OCI-LY1 (cell line): ENCODE results near the gene ZMYND10.

Experiments used
- H2AFZ ChIP-seq: fragments of 200-600 bp; sonication (generic), shearing (Covaris generic); 2 replicates; pipeline ENCODE4 v1.6.0; 2014; ENCODE audit warnings: antibody characterized with exemption, mild to moderate bottlenecking, low read length
- H3F3A ChIP-seq: fragments of 200-600 bp; sonication (generic), shearing (Covaris generic); 2 replicates; pipeline ENCODE4 v1.6.0; 2014; ENCODE audit warnings: mild to moderate bottlenecking, antibody characterized with exemption, low read length, moderate library complexity; ENCODE audit not compliant: insufficient read depth
- H3K27ac ChIP-seq: fragments of 200-600 bp; sonication (generic); 2 replicates; pipeline ENCODE4 v1.5.1; 2014; ENCODE audit warnings: low read length, mixed run types, mild to moderate bottlenecking, low read depth; ENCODE audit not compliant: poor library complexity, severe bottlenecking
- H3K27me3 ChIP-seq: fragments of 200-600 bp; sonication (generic); 2 replicates; pipeline ENCODE4 v1.6.0; 2014; ENCODE audit warnings: antibody characterized with exemption, mild to moderate bottlenecking, low read length, moderate library complexity; ENCODE audit not compliant: insufficient read depth
- H3K36me3 ChIP-seq: fragments of 200-600 bp; sonication (generic); 2 replicates; pipeline ENCODE4 v1.6.1; 2014; ENCODE audit warnings: mild to moderate bottlenecking, antibody characterized with exemption, low read length, moderate library complexity, mixed read lengths; ENCODE audit not compliant: insufficient read depth
- H3K4me1 ChIP-seq: fragments of 200-600 bp; sonication (generic); 2 replicates; pipeline ENCODE4 v1.5.1; 2014; ENCODE audit warnings: mild to moderate bottlenecking, low read length, moderate library complexity; ENCODE audit not compliant: insufficient read depth, severe bottlenecking
- H3K4me2 ChIP-seq: fragments of 200-600 bp; sonication (generic), shearing (Covaris generic); 2 replicates; pipeline ENCODE4 v1.6.1; 2014; ENCODE audit warnings: low read length
- H3K4me3 ChIP-seq: fragments of 200-600 bp; sonication (generic); 2 replicates; pipeline ENCODE4 v1.5.1; 2014; ENCODE audit warnings: low read length, low read depth, mild to moderate bottlenecking, mixed read lengths; ENCODE audit not compliant: poor library complexity, severe bottlenecking
- H3K79me2 ChIP-seq: fragments of 200-600 bp; shearing (Covaris generic); 2 replicates; pipeline ENCODE4 v1.6.1; 2016; ENCODE audit warnings: mixed run types, low read length, mixed read lengths; ENCODE audit not compliant: insufficient read depth
- H3K9ac ChIP-seq: fragments of 200-600 bp; sonication (generic), shearing (Covaris generic); 2 replicates; pipeline ENCODE4 v1.6.1; 2014; ENCODE audit warnings: mild to moderate bottlenecking, low read length, mixed read lengths
- H3K9me2 ChIP-seq: fragments of 200-600 bp; sonication (generic), shearing (Covaris generic); 2 replicates; pipeline ENCODE4 v1.6.1; 2014; ENCODE audit warnings: low read depth, mild to moderate bottlenecking, low read length, mixed read lengths
- H3K9me3 ChIP-seq: fragments of 200-600 bp; shearing (Covaris generic); 2 replicates; pipeline ENCODE4 v1.6.1; 2014; ENCODE audit warnings: low read length, mixed read lengths
- H4K20me1 ChIP-seq: fragments of 200-600 bp; sonication (generic), shearing (Covaris generic); 2 replicates; pipeline ENCODE4 v1.6.0; 2016; ENCODE audit warnings: mild to moderate bottlenecking, low read length; ENCODE audit not compliant: insufficient read depth
- EZH2 ChIP-seq: fragments of 200-600 bp; sonication (generic), shearing (Covaris generic); IDR thresholded peaks from 2 replicates; pipeline ENCODE4 v1.8.0; 2017; ENCODE audit warnings: borderline replicate concordance, mixed run types, mild to moderate bottlenecking, antibody characterized with exemption, low read length, moderate library complexity, mixed read lengths
- TF ChIP-seq, protein P1 (sequence below): fragments of 200-600 bp; sonication (generic), shearing (Covaris generic); IDR thresholded peaks from 2 replicates; pipeline ENCODE4 v1.5.1; 2017; ENCODE audit warnings: mild to moderate bottlenecking, antibody characterized with exemption, low read length, moderate library complexity, mixed read lengths

Gene ZMYND10

DNA sequence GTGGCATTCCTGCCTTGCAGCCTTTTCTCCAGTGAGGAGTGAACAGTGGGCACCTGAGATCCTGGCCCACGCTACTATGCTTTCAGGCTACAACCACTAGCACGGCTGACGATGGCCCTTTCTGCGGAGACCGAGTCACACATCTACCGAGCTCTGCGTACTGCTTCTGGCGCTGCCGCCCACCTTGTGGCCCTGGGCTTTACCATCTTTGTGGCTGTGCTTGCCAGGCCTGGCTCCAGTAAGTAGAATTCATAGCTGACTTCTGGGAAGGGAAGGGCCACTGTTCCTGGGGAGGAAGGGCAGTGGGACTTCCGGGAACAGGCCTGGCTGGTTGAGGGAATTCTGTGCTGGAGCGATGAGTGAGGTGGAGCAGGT, 5.8 kb upstream of the ZMYND10 start:
- Histone ChIP-seq H3K27ac (no peak overlapping the region), H3K4me3 (peak overlapping the region; percentile 76), H3K4me1 (peaks cover 33% of the 10 kb centered on the region), H3F3A (no peaks in the 10 kb centered on the region), H3K79me2 (no peaks in the 10 kb centered on the region), H2AFZ (no peak overlapping the region), H3K4me2 (peak overlapping the region; percentile 88), H3K9me2 (no peaks in the 10 kb centered on the region), H3K9me3 (no peaks in the 10 kb centered on the region), H3K36me3 (peaks cover 50% of the 10 kb centered on the region; the same call in 1 of the 2 replicates), H3K27me3 (no peaks in the 10 kb centered on the region), H4K20me1 (no peaks in the 10 kb centered on the region), H3K9ac (peak overlapping the region; percentile 86)
- TF ChIP-seq, protein P1, sequence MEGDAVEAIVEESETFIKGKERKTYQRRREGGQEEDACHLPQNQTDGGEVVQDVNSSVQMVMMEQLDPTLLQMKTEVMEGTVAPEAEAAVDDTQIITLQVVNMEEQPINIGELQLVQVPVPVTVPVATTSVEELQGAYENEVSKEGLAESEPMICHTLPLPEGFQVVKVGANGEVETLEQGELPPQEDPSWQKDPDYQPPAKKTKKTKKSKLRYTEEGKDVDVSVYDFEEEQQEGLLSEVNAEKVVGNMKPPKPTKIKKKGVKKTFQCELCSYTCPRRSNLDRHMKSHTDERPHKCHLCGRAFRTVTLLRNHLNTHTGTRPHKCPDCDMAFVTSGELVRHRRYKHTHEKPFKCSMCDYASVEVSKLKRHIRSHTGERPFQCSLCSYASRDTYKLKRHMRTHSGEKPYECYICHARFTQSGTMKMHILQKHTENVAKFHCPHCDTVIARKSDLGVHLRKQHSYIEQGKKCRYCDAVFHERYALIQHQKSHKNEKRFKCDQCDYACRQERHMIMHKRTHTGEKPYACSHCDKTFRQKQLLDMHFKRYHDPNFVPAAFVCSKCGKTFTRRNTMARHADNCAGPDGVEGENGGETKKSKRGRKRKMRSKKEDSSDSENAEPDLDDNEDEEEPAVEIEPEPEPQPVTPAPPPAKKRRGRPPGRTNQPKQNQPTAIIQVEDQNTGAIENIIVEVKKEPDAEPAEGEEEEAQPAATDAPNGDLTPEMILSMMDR, result no peak
- no peak for TF ChIP-seq EZH2

DNA sequence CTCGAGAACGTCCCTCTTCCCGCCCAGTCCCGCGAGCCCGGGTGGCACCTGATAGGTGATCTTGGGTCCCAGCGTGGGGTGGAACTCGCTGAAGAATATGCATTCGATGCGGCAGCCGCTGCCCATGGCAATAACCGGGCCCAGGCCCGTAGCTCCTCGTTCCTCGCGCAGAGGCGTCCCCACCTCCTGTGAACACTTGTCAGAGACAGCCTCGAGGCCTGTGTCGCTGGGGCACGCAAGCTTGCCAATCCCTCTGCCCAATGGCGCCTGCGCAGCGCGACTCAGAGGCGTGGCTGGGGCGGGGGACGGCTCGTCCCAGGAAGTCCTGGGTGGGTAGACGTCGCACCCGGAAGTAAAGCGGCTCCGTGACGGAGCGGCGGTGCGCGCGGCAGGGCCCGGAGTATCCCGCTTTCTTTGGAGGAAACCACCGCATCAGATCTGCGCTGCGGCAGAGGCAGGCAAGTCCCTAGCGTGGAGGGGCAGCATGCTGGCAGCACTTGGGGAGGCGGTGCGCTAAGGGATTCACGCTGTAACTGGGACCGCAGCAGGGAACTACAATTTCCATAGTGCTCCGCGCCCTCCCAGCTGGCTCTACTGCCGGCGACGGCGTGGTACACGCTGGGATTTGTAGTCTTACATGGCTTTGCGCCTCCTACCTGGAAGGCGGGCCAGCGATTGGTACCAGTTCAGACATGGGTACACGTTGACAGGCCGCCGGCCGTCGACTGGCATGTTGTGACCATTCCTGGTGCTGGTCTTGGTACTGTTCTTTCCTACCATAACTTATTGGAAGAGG, 5.2 kb upstream of the ZMYND10 start, which contains the start of the genes CYB561D2 and NPRL2:
Gene CYB561D2, plus strand, starts transcription at position 336 of the 796 bp plus-strand sequence. CDS start 572 bp downstream, outside the sequence.
Gene NPRL2, minus strand, starts transcription at position 249 of the 796 bp plus-strand sequence. Its CDS starts 123 bp downstream, at position 126.
- Histone ChIP-seq H3K36me3 (peaks cover 50% of the 10 kb centered on the region; the same call in 1 of the 2 replicates), H3K4me3 (peak within 1 kb of the TSS; percentile 76), H3K27me3 (no peaks in the 10 kb centered on the region), H3K79me2 (no peaks in the 10 kb centered on the region), H4K20me1 (no peaks in the 10 kb centered on the region), H3K9me3 (no peaks in the 10 kb centered on the region), H3K27ac (peak within 1 kb of the TSS; percentile 74), H3F3A (no peaks in the 10 kb centered on the region), H3K9ac (peak within 1 kb of the TSS; percentile 86), H2AFZ (no peak within 1 kb of the TSS), H3K4me1 (peaks cover 30% of the 10 kb centered on the region), H3K4me2 (peak within 1 kb of the TSS; percentile 88), H3K9me2 (no peaks in the 10 kb centered on the region)
- no peak for TF ChIP-seq EZH2
- TF ChIP-seq, protein P1, result no peak

DNA sequence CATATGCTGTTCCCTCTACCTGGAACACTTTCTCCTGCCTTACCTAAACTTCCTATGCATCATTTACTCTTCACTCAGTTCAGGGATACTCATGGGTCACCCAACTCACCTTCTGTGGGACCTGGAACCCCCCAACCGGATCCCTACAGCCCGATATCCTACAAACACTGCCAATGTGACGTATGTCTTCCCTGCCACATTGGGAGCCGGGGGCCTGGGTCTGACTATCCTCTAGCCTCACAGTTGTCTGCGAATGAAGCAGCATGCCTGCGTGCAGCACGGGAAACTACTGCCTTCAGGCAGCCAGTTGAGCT, 4.6 kb upstream of the ZMYND10 start:
- Histone ChIP-seq H3K9me3 (no peaks in the 10 kb centered on the region), H3K4me2 (peak overlapping the region; percentile 88), H3K36me3 (peaks cover 44% of the 10 kb centered on the region; the same call in 1 of the 2 replicates), H3K4me3 (peak overlapping the region; percentile 76), H3K27ac (peak overlapping the region; percentile 31), H3K9me2 (no peaks in the 10 kb centered on the region), H2AFZ (no peak overlapping the region), H3K79me2 (no peaks in the 10 kb centered on the region), H3K27me3 (no peaks in the 10 kb centered on the region), H3K4me1 (peaks cover 35% of the 10 kb centered on the region), H3K9ac (peak overlapping the region; percentile 86), H4K20me1 (no peaks in the 10 kb centered on the region), H3F3A (no peaks in the 10 kb centered on the region)
- TF ChIP-seq, protein P1, result no peak
- no peak for TF ChIP-seq EZH2
